ENCODE results near the gene SYNE1.

SYNE1 gene

GRCh38 chr6:152461556-152461955, 175.6 kb downstream of the SYNE1 start:
- no peak overlapping the region for H3K27ac ChIP-seq (replicated peaks)
- H3K4me3 ChIP-seq (replicated peaks; ENCODE audit: insufficient read depth, low read length): no peak overlapping the region
- H3K27me3 ChIP-seq (ENCODE audit: insufficient read depth, poor library complexity, severe bottlenecking): no peaks in the 10 kb centered on the region
- no peak for TF ChIP-seq POLR2AphosphoS5 (IDR thresholded peaks at IDR 0.05; ENCODE audit: low read depth)
- no peak for TF ChIP-seq GABPA (IDR thresholded peaks at IDR 0.05; ENCODE audit: low read depth)
- no peak for TF ChIP-seq CTCF (IDR thresholded peaks at IDR 0.05; ENCODE audit: insufficient read depth, low read length)
- no peak for TF ChIP-seq SPI1 (IDR thresholded peaks at IDR 0.05; ENCODE audit: borderline replicate concordance, low read depth)
- TF ChIP-seq REST (IDR thresholded peaks at IDR 0.05; ENCODE audit: insufficient replicate concordance, low read depth): no peak
- no peak for DNase-seq (ENCODE audit: low read depth in 1 of 2, low spot score in 1 of 2)

- no peak for DNase-seq (ENCODE audit: low read depth in 1 of 2, low spot score in 1 of 2)
- H3K27me3 ChIP-seq (ENCODE audit: insufficient read depth, poor library complexity, severe bottlenecking): no peaks in the 10 kb centered on the region
- H3K27ac ChIP-seq (replicated peaks): no peak overlapping the region
- H3K4me3 ChIP-seq (replicated peaks; ENCODE audit: insufficient read depth, low read length): no peak overlapping the region
- no peak for TF ChIP-seq GABPA (IDR thresholded peaks at IDR 0.05; ENCODE audit: low read depth)
- TF ChIP-seq REST (IDR thresholded peaks at IDR 0.05; ENCODE audit: insufficient replicate concordance, low read depth): no peak
- TF ChIP-seq CTCF (IDR thresholded peaks at IDR 0.05; ENCODE audit: insufficient read depth, low read length): no peak
- no peak for TF ChIP-seq POLR2AphosphoS5 (IDR thresholded peaks at IDR 0.05; ENCODE audit: low read depth)
- no peak for TF ChIP-seq SPI1 (IDR thresholded peaks at IDR 0.05; ENCODE audit: borderline replicate concordance, low read depth)
Observed at GRCh38 chr6:152458648-152459644, 178.2 kb downstream of the SYNE1 start.

GRCh38 chr6:152457949-152458624, 179.1 kb downstream of the SYNE1 start:
- Histone ChIP-seq H3K27ac (replicated peaks) (no peak overlapping the region), H3K4me3 (replicated peaks; ENCODE audit: insufficient read depth, low read length) (no peak overlapping the region), H3K27me3 (ENCODE audit: insufficient read depth, poor library complexity, severe bottlenecking) (no peaks in the 10 kb centered on the region)
- TF ChIP-seq POLR2AphosphoS5 (IDR thresholded peaks at IDR 0.05; ENCODE audit: low read depth) (no peak), GABPA (IDR thresholded peaks at IDR 0.05; ENCODE audit: low read depth) (no peak), CTCF (IDR thresholded peaks at IDR 0.05; ENCODE audit: insufficient read depth, low read length) (no peak), SPI1 (IDR thresholded peaks at IDR 0.05; ENCODE audit: borderline replicate concordance, low read depth) (no peak), REST (IDR thresholded peaks at IDR 0.05; ENCODE audit: insufficient replicate concordance, low read depth) (no peak)
- DNase-seq (ENCODE audit: low read depth in 1 of 2, low spot score in 1 of 2): no peak

Measured in HL-60 (cell line).